Measurements from ENCODE around the gene ZNF776. TPM values are rescaled to one million over a fixed set of nuclear protein-coding genes. Genes with fewer than 3 reads are reported as not detected.
"Not testable (repeated sequence)": the region's sequence is repeated elsewhere in the genome, so short reads cannot be mapped to it uniquely, and the experiment has no call there.

The ZNF776 gene
- total RNA-seq, 4 donors from 2014 or later = 9.8 to 19.1 (median 14.1) TPM

- Histone ChIP-seq H3K27ac (replicated peaks in 1 of 4) (no peak overlapping the region), H3K4me1 (no peaks in the 10 kb centered on the region), H3K4me3 (no peak overlapping the region), H3K27me3 (no peaks in the 10 kb centered on the region), H3K9me3 (peaks cover 0 to 48% (median 23%) of the 10 kb centered on the region in 4 donors), H3K36me3 (peaks cover 15 to 63% (median 42%) of the 10 kb centered on the region in 4 donors)
- no peak for TF ChIP-seq CTCF (IDR thresholded peaks at IDR 0.05)
- TF ChIP-seq POLR2AphosphoS5 (IDR thresholded peaks at IDR 0.05) = no peak
- TF ChIP-seq EP300 (IDR thresholded peaks at IDR 0.05) = no peak
- TF ChIP-seq POLR2A (IDR thresholded peaks at IDR 0.05; ENCODE audit: low read depth) = no peak
- DNase-seq (ENCODE audit: extremely low spot score) = no peak
- WGBS = 94% methylated on average over 4 of the region's 4 CpGs
- intact Hi-C loops (cut with DNase I) = no loop called here
Measured at GRCh38 chr19:57789288-57789687, 42.7 kb downstream of the ZNF776 start.

GRCh38 chr19:57796580-57796979 lies 50.0 kb downstream of the ZNF776 start:
- H3K4me3 ChIP-seq; H3K27ac ChIP-seq (replicated peaks in 1 of 4); intact Hi-C loops (cut with DNase I); H3K9me3 ChIP-seq; H3K27me3 ChIP-seq; DNase-seq (ENCODE audit: extremely low spot score): not testable (repeated sequence)
- 100% methylated on average over 1 of the region's 1 CpG for WGBS
- Histone ChIP-seq H3K4me1 (peaks cover 0 to 33% (median 27%) of the 10 kb centered on the region in 4 donors), H3K36me3 (peaks cover 7 to 47% (median 34%) of the 10 kb centered on the region in 4 donors)

GRCh38 chr19:57800696-57801095 lies 54.1 kb downstream of the ZNF776 start:
- WGBS = 82% methylated on average over 5 of the region's 5 CpGs
- Histone ChIP-seq H3K4me1 (peaks cover 13 to 63% (median 56%) of the 10 kb centered on the region in 4 donors), H3K4me3 (no peak overlapping the region), H3K27me3 (no peaks in the 10 kb centered on the region), H3K9me3 (no peaks in the 10 kb centered on the region), H3K36me3 (peaks cover under 1 to 18% (median 8%) of the 10 kb centered on the region in 4 donors), H3K27ac (replicated peaks in 1 of 4) (no peak overlapping the region)
- DNase-seq (ENCODE audit: extremely low spot score) = no peak
- intact Hi-C loops (cut with DNase I) = no loop called here
- no peak for TF ChIP-seq POLR2A (IDR thresholded peaks at IDR 0.05; ENCODE audit: low read depth)

GRCh38 chr19:57802269-57802668 lies 55.7 kb downstream of the ZNF776 start:
- Histone ChIP-seq H3K27ac (replicated peaks in 1 of 4) (peak overlapping the region in 1 of 4 donors; percentile 10), H3K4me3 (no peak overlapping the region), H3K27me3 (no peaks in the 10 kb centered on the region), H3K36me3 (peaks cover 0 to 10% (median 5%) of the 10 kb centered on the region in 4 donors), H3K4me1 (peaks cover 14 to 63% (median 56%) of the 10 kb centered on the region in 4 donors), H3K9me3 (no peaks in the 10 kb centered on the region)
- DNase-seq (ENCODE audit: extremely low spot score) = no peak
- WGBS = 83% methylated on average over 4 of the region's 4 CpGs
- intact Hi-C loops (cut with DNase I) = no loop called here
- TF ChIP-seq EP300 (IDR thresholded peaks at IDR 0.05) (no peak), POLR2A (IDR thresholded peaks at IDR 0.05; ENCODE audit: low read depth) (no peak), POLR2AphosphoS5 (IDR thresholded peaks at IDR 0.05) (no peak)

- Histone ChIP-seq H3K4me1 (peaks cover 14 to 63% (median 56%) of the 10 kb centered on the region in 4 donors), H3K27ac (replicated peaks in 1 of 4) (peak overlapping the region; percentile 67 to 74 (median 70)), H3K27me3 (no peaks in the 10 kb centered on the region), H3K9me3 (no peaks in the 10 kb centered on the region), H3K4me3 (peak overlapping the region; percentile 50 to 57 (median 52)), H3K36me3 (peaks cover 0 to 19% (median 11%) of the 10 kb centered on the region in 4 donors)
- intact Hi-C loops (cut with DNase I) = no loop called here
- no peak for DNase-seq (ENCODE audit: extremely low spot score)
- 23% methylated on average over 6 of the region's 6 CpGs for WGBS
- TF ChIP-seq CTCF (IDR thresholded peaks at IDR 0.05) = no peak
- TF ChIP-seq POLR2AphosphoS5 (IDR thresholded peaks at IDR 0.05) = no peak
- TF ChIP-seq EP300 (IDR thresholded peaks at IDR 0.05) = no peak
- no peak for TF ChIP-seq POLR2A (IDR thresholded peaks at IDR 0.05; ENCODE audit: low read depth)
Measured at GRCh38 chr19:57803265-57803593, 56.6 kb downstream of the ZNF776 start.

- 16% methylated on average over 19 of the region's 19 CpGs for WGBS
- H3K4me1 ChIP-seq = peaks cover 14 to 61% (median 51%) of the 10 kb centered on the region in 4 donors
- peak overlapping the region; percentile 67 to 74 (median 70) for H3K27ac ChIP-seq (replicated peaks in 1 of 4)
- peak overlapping the region; percentile 50 to 57 (median 52) for H3K4me3 ChIP-seq
- intact Hi-C loops (cut with DNase I) = no loop called here
- H3K27me3 ChIP-seq = no peaks in the 10 kb centered on the region
- H3K9me3 ChIP-seq = no peaks in the 10 kb centered on the region
- peaks cover 0 to 24% (median 16%) of the 10 kb centered on the region in 4 donors for H3K36me3 ChIP-seq
- no peak for DNase-seq (ENCODE audit: extremely low spot score)
- TF ChIP-seq EP300 (IDR thresholded peaks at IDR 0.05) = no peak
- no peak for TF ChIP-seq POLR2AphosphoS5 (IDR thresholded peaks at IDR 0.05)
- no peak for TF ChIP-seq CTCF (IDR thresholded peaks at IDR 0.05)
- TF ChIP-seq POLR2A (IDR thresholded peaks at IDR 0.05; ENCODE audit: low read depth) = no peak
Measured at GRCh38 chr19:57803594-57804325, 57.1 kb downstream of the ZNF776 start.
